Testis (tissue), 3 donors: ENCODE data around the gene DCLK1. TPM values are rescaled to one million over a fixed set of nuclear protein-coding genes. Genes with fewer than 3 reads are reported as not detected.
A peak's percentile ranks its signal among the peaks of the same experiment; 100 is the strongest.

Source experiments
- DNase-seq: peaks from one replicate; pipeline ENCODE4 v3.0.0-alpha.2; 2019
- H3K27ac ChIP-seq, 2 donors: fragments of 200-600 bp; sonication (generic); one replicate each; pipeline ENCODE4 v1.5.1; 2019
- H3K27me3 ChIP-seq: fragments of 200-600 bp; sonication (generic); one replicate; pipeline ENCODE4 v1.5.1; 2019
- H3K36me3 ChIP-seq: fragments of 200-600 bp; sonication (generic); one replicate; pipeline ENCODE4 v1.5.1; 2017; ENCODE audit warnings: low read depth; ENCODE audit errors: missing control alignments
- H3K4me1 ChIP-seq: fragments of 200-600 bp; sonication (generic); one replicate; pipeline ENCODE4 v1.5.1; 2019
- H3K4me3 ChIP-seq, 2 donors: fragments of 200-600 bp; sonication (generic); one replicate each; pipeline ENCODE4 v1.5.1; 2017 to 2019
- H3K9me3 ChIP-seq: fragments of 200-600 bp; sonication (generic); one replicate; pipeline ENCODE4 v1.5.1; 2017
- CTCF ChIP-seq, 3 experiments: fragments of 450-650 bp in 2 of 3; fragments of 200-600 bp in 1 of 3; sonication (generic) in 1 of 3; IDR thresholded peaks; one replicate each; pipeline ENCODE4 v1.5.1; 2016 to 2019; ENCODE audit warnings: antibody characterized with exemption in 3 of 3, mild to moderate bottlenecking in 2 of 3, moderate library complexity in 1 of 3
- POLR2A ChIP-seq: fragments of 450-650 bp; IDR thresholded peaks from one replicate; pipeline ENCODE4 v1.6.1; 2017; ENCODE audit warnings: antibody characterized with exemption, mild to moderate bottlenecking, moderate library complexity
- WGBS, 2 donors: methylation state at CpG; one replicate each; pipeline ENCODE4 v1.1.5; 2018; 5-methylcytosine and 5-hydroxymethylcytosine counted together
- intact Hi-C: fragments of 100-400 bp; cut with DNase I; formaldehyde crosslinking; loops from one replicate; pipeline ENCODE4 v1.15.1; 2023; ENCODE audit warnings: low total_unique reads
- polyA plus RNA-seq: library from polyadenylated mRNA; stranded (reverse); fragments of 350-450 nt; fragmentation: Illumina TruSeq; extraction: RNeasy Lipid Tissue Mini Kit (QIAGEN cat#74804); gene quantifications from one replicate; pipeline ENCODE4 v1.2.3, GENCODE V29; 2014; ENCODE audit warnings: low read depth, low replicate concordance; ENCODE audit not compliant: insufficient read depth
- total RNA-seq, 2 donors: library from RNA; depleted of rRNA; stranded (reverse); fragments of >200 nt; gene quantifications; one replicate each; pipeline ENCODE4 v1.2.3, GENCODE V29; 2016

DCLK1 gene
- total and polyA plus RNA-seq, 3 donors from 2014 or later, result 4.5 to 8.9 (median 4.9) TPM

DNA sequence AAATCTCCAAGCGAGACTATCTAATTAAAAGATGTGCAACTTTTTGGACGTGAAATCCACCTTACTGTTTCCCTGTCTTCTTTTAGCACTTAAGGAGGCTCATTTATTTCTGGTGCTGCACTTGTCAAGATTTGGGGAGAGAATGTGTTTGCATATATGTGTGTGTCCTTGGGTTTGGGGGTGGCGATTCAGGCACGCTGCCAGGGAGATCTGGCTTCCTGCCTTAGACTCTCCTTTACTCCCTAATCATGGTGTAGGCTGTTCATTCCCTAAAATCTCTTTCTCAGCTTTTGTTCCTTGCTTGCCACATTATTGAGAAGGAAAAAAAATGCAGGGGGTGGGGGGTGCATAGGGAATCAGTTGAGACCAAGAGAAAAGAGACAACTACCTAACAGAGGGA, 271.2 kb downstream of the DCLK1 start:
- no peaks in the 10 kb centered on the region for H3K36me3 ChIP-seq
- H3K4me3 ChIP-seq, result no peak overlapping the region
- intact Hi-C loops, result no loop called here
- no peak for TF ChIP-seq POLR2A
- no peak for TF ChIP-seq CTCF (IDR thresholded peaks at IDR 0.05)
- no peaks in the 10 kb centered on the region for H3K9me3 ChIP-seq
- WGBS, 2 donors, result 29 to 50% methylated on average over 4 of the region's 4 CpGs
- no peaks in the 10 kb centered on the region for H3K27me3 ChIP-seq
- H3K4me1 ChIP-seq, result peaks cover 15% of the 10 kb centered on the region
- no peak for DNase-seq
- peak overlapping the region; percentile 59 to 63 for H3K27ac ChIP-seq

- no peak for DNase-seq
- H3K36me3 ChIP-seq, result no peaks in the 10 kb centered on the region
- H3K4me1 ChIP-seq, result peaks cover 15% of the 10 kb centered on the region
- peak overlapping the region; percentile 59 to 63 for H3K27ac ChIP-seq
- no peak overlapping the region for H3K4me3 ChIP-seq
- no peaks in the 10 kb centered on the region for H3K27me3 ChIP-seq
- no peaks in the 10 kb centered on the region for H3K9me3 ChIP-seq
- intact Hi-C loops, result no loop called here
- WGBS, 2 donors, result 21 to 38% methylated on average over 1 of the region's 1 CpG
- TF ChIP-seq CTCF (IDR thresholded peaks at IDR 0.05), result no peak
- TF ChIP-seq POLR2A, result no peak
These were observed 272.5 kb downstream of the DCLK1 start for GRCh38 chr13:35858665-35859064.

- peaks cover 15% of the 10 kb centered on the region for H3K4me1 ChIP-seq
These were observed 273.4 kb downstream of the DCLK1 start for GRCh38 chr13:35857769-35858168.

GRCh38 chr13:35856721-35857364, 274.3 kb downstream of the DCLK1 start:
- TF ChIP-seq CTCF (IDR thresholded peaks at IDR 0.05) (no peak), POLR2A (no peak)
- Histone ChIP-seq H3K4me3 (no peak overlapping the region), H3K4me1 (peaks cover 15% of the 10 kb centered on the region), H3K36me3 (no peaks in the 10 kb centered on the region), H3K27ac (no peak overlapping the region), H3K27me3 (no peaks in the 10 kb centered on the region), H3K9me3 (no peaks in the 10 kb centered on the region)
- 63 to 79% methylated on average over 1 of the region's 1 CpG for WGBS, 2 donors
- intact Hi-C loops, result no loop called here
- DNase-seq, result no peak

More at GRCh38 chr13:35857769-35858168, 273.4 kb downstream of the DCLK1 start:
- no peak overlapping the region for H3K4me3 ChIP-seq
- intact Hi-C loops, result no loop called here
- peak; percentile 33 for DNase-seq
- H3K9me3 ChIP-seq, result no peaks in the 10 kb centered on the region
- WGBS, 2 donors, result 53 to 54% methylated on average over 4 of the region's 4 CpGs
- no peaks in the 10 kb centered on the region for H3K27me3 ChIP-seq
- no peaks in the 10 kb centered on the region for H3K36me3 ChIP-seq
- TF ChIP-seq POLR2A (no peak), CTCF (IDR thresholded peaks at IDR 0.05) (no peak)
- H3K27ac ChIP-seq, result peak overlapping the region in 1 of 2 donors; percentile 42

GRCh38 chr13:35856084-35856483, 275.1 kb downstream of the DCLK1 start:
- intact Hi-C loops, result no loop called here
- 56 to 80% methylated on average over 4 of the region's 4 CpGs for WGBS, 2 donors
- Histone ChIP-seq H3K27me3 (no peaks in the 10 kb centered on the region), H3K4me3 (no peak overlapping the region), H3K27ac (no peak overlapping the region), H3K9me3 (no peaks in the 10 kb centered on the region), H3K36me3 (no peaks in the 10 kb centered on the region), H3K4me1 (peaks cover 15% of the 10 kb centered on the region)
- no peak for DNase-seq
- no peak for TF ChIP-seq POLR2A
- no peak for TF ChIP-seq CTCF (IDR thresholded peaks at IDR 0.05)
